Iris pigment epithelial cell (primary cell): Measurements from ENCODE around the gene COL15A1.
"Not testable (repeated sequence)": the region's sequence is repeated elsewhere in the genome, so short reads cannot be mapped to it uniquely, and the experiment has no call there.

ENCODE experiments used
- DNase-seq: peaks from one replicate; pipeline ENCODE4 v3.0.0-alpha.2; 2011; ENCODE audit warnings: low read depth

COL15A1 gene

DNA sequence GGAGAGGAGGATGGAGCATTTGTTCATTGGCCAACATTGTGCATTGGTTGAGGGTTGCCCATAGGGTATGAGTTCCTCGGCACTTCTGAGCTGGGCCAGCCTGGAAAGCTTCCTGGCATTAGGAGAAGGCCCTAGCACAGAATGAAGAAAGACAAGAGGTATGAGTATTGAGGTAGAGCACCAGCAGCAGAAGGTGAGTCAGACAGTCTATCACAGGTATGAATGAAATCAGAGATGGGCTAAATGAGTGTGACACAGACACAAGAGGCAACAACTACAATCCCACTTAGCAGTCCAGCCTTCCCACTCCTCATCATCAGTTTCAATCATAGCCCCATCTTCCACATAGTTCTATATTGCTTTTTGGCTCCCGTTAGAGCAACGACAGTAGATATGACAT is 135.8 kb downstream of the COL15A1 start:
- no peak for DNase-seq

GRCh38 chr9:99083051-99083450 is 139.3 kb downstream of the COL15A1 start:
- no peak for DNase-seq

DNA sequence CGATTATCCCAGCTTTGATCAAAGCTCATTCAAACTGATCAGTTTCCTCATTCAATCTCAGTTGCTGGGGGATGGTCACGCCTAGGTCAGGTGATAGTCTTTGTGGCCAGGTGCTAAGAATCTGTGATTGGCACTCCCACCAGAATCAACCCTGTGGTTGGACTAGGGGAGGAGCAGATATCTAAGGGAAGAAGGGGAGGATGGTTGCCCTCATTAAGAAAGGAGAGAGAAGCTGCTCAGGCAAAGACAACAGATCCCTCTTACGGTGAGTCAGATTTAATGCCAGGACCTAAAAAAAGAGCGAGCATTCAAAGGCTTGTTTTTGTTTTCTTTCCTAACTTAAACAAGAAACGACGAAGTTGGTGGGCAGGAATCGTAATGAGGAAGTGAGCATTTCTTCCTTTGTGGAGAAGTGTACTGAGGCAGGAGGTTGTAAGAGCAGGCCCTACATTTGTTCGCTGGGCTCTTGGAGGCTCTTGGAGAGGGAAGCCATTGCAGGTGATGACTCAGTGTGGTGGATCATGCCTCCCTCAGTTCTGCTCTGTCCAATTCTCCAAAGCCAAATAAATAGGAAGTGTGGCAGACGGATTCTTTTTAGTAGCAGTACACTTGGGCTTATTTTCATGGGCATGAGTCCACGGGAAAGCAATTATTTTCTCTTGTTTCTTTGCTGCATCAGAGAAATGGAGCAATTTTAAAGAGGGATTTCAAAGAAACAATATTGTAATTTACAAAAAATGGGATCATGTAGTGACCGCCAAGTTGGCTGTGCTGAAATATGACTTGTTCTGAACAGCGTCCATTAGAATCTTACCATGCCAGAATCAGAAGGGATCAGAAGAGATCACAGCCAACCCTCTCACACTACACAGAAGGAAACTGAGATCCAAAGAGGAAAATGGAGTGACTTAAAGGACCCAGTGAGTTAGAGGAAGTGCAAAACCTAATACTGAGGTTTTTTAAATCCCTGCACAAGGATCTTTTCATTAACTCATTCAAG is 142.5 kb downstream of the COL15A1 start:
- DNase-seq = peak; percentile 76

- no peak for DNase-seq
These were observed 143.8 kb downstream of the COL15A1 start for GRCh38 chr9:99087462-99087861.

GRCh38 chr9:99090336-99091130 is 146.8 kb downstream of the COL15A1 start:
- peak; percentile 30 for DNase-seq

DNA sequence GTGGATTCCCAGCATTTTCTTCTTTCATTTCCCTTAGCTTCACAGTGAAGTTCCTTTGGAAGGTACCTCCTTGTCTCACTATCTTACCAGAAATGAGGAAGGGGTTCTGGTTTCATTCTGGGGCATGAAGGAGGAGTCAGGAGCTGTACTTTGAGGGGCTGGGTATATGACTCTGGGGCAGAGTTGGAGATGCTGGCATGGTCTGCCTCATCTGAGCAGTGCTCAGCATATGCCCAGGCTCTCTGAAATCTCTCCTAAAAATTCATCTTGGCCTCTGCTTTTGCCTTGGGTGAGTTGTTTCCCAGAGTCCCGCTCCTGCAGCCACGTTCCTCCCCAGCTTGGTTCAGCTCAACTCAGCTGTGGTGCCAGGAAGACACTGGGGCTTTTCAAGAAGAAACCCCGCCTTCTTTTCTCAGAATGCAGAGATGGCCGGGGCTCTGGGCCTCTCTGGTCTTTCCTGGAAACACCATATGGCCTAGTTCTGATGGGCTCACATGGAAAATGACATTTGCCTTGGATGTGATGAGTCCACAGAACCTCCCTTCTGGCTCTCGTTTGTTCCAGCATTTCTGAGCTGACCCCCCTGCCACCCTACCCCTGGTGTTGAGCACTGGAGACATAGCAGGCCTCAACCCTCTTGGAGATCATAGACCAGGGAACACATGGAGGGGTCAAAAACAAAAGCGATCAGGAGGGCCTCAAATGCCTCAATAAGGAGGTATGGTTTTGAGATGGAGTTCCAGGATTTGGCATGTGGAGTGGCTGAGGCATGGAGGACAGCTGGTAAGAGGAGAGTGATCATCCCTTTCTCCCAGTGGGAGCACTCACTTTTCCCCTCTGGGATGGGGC is 149.2 kb downstream of the COL15A1 start:
- DNase-seq = no peak

DNA sequence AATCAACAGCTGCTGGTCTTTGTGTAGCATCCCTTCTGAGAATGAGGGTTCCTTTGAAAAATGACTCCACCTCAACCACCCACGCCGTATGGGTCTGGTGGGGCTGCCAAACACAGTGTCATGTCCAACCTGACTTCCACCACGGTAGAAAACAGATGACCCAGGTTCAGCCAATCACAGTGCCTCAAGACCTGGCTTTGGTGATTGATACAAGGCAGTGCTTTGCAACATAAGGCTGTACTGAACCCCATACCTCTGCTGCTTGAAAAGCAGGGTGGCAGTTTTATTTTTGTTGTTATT is 149.7 kb downstream of the COL15A1 start:
- DNase-seq = no peak

- DNase-seq = no peak
These were observed 151.9 kb downstream of the COL15A1 start for GRCh38 chr9:99095565-99095964.

DNA sequence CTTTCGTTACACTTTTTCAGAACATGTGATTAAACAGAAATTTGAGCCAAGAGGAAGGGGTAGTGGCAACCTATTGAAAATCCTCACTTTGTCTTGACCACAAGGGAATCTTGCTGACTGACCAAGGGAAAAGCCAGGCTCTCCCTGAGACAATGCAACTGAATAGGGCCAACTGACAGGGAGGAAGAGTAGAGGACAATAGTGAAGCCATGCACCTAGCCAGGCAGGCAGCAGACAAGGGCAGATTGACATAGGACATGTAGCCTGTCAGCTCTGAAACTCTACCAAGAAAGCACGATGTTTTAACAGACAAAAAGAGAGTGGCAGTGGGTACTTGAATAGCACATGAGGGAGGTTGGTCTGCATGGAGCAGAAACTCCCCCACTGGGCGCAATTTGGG is 152.7 kb downstream of the COL15A1 start:
- DNase-seq = no peak

GRCh38 chr9:99099806-99100585 is 156.3 kb downstream of the COL15A1 start:
- DNase-seq = not testable (repeated sequence)

DNA sequence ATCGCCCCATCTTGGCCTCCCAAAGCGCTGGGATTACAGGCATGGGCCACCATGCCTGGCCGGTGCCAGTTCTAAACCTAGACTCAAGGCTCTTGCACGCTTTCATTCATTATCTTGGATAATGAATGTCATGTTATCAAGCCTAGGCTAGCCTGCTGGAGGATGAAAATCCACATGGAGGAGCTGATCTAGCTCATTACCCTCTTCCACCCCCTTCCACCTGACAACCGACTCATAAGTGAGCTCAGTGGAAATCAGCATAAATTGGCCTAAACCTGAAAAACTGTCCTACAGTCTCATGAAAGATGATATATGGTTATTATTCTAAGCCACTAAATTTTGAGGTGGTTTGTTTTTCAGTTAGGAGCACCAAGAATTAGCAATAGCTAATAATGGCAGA is 157.6 kb downstream of the COL15A1 start:
- no peak for DNase-seq

DNA sequence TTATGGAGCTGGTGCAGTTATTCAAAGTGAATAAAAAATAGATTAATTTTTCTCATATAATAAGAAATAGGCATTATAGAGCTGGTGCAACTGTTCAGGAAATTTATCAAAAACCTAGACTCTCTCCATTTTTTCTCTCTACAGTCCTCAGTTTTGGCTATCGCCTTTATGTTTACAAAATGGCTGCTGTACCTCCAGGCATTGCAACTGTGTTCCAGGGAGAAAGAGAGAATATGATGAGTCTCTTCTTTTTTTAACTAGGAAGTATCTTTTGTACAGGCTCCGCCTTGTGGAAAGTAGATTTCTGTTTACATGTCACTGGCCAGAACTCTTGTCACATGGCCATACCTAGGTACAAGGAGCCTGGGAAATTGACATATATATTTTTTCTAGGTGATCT is 158.1 kb downstream of the COL15A1 start:
- no peak for DNase-seq

DNA sequence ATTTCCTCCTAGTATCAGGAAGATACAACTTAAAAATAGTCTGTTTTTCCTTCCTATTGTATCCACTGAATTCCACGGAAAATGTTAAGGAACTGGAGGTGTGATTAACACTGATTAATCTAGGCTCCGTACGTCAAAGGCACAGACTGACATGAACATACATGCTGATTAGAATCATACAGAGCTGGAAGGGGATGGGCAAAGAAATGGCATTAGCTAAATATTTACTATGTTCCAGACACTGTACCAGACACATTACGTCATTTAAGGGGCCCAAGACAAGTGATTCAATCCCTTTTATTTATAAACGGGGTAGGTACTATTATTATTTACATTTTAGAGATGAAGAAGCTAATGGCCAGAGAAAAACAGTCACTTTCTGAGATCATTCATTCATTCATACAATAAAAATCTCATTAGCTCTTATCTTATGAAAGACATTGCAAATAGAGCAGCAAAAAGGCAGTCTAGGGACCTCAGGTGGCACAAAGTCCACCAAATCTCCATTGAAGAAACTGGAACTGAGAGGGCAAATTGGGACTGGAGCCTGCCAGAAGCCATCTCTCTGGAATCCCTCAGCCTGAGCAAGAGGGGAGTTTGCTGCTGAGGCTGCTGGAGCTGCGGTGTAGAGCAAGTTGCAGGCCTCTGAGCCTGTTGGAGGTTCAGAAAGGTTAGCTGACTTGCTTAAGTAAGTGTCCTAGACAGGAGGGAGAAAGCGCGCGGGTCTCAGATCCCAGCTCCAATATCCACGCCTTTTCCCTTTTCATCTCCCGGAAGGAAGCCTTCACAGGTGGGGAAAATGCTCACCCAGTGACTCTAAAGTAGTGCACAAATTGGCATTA is 159.6 kb downstream of the COL15A1 start:
- peak; percentile 55 for DNase-seq

DNA sequence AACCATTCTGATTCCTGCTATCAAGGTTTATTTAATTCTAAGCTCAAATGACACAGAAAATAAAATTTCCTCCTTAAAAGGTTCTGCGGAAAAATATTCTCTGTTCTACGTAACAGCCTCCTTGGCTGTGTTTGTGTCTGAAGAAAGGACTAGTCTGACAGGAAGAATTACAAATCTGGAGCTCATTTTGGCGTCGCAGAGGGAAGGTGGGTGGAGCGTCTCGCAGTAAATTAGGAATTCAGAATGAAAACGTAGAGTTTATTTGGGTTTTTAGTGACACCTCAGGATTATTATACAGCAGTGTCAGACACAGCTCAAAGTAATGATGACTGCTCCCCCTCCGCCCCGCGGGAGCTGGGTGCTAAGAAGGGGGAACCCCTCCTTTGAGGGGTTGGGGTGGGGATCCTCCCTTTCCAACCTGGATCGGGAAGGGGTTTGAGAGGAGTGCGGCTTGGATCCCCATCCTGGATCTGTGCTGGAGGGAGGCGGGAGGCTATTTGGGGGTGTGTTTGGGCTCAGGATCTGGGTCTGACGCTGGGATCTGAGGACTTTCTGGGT is 160.3 kb downstream of the COL15A1 start:
- DNase-seq = peak; percentile 63

DNA sequence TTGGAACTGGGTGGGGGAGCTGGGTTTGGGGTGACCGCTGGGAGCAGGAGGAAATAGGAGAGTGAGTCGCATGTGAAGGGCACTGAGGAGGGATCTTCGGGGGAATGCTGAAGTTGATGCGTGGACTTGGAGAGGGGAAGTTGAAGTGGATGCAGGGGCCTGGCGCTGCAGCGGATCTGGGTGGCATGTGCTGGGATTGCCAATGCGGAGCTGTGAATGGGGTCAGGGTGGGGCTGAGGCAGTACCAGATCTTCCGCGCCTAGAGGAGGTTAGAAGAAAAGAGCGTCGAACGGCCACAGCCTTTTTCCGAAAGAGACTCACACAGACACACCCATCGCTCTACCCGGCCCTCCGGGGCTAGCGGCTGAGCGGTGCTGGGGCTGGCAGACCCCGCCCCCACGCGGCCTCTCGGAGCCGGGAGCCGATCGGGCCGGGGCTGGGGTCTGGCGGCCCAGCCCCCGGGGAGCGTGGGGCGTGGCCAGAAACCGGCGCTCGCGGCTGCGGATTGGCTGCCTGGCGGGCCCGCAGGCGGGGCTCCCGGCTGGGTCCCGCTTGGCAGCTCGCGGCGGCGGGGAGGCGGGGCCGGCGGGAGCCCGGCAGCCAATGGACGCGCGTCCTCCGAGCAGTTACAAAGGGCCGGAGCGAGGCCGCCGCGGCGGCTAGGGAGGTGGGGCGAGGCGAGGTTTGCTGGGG is 160.9 kb downstream of the COL15A1 start, which contains the start of gene TGFBR1:
Gene TGFBR1 (plus strand): TSS at position 655 of the 693 bp plus-strand sequence. CDS start 93 bp downstream, outside the sequence.
- peak; percentile 93 for DNase-seq

- peak; percentile 86 for DNase-seq
These were observed 161.7 kb downstream of the COL15A1 start for GRCh38 chr9:99105152-99106043.

GRCh38 chr9:99106044-99106375 is 162.3 kb downstream of the COL15A1 start:
- DNase-seq = no peak

GRCh38 chr9:99107421-99107820 is 163.7 kb downstream of the COL15A1 start:
- DNase-seq = no peak
